Mesothelial cell of epicardium (in vitro differentiated cells): ENCODE results near the gene CEMIP2. TPM values are rescaled to one million over a fixed set of nuclear protein-coding genes. Genes with fewer than 3 reads are reported as not detected.
A peak's percentile ranks its signal among the peaks of the same experiment; 100 is the strongest.

Experiments
- DNase-seq, 2 experiments: peaks; one replicate each; pipeline ENCODE4 v3.0.0; 2021; ENCODE audit warnings: low spot score in 2 of 2; ENCODE audit not compliant: unreplicated experiment in 2 of 2
- H3K27ac Mint-ChIP-seq: 2 replicates; pipeline ENCODE4 v1.8.0; 2021; ENCODE audit warnings: mixed read lengths
- H3K27me3 Mint-ChIP-seq: 2 replicates; pipeline ENCODE4 v1.8.0; 2021; ENCODE audit warnings: low read depth, mixed read lengths
- H3K36me3 Mint-ChIP-seq: 2 replicates; pipeline ENCODE4 v1.8.0; 2021; ENCODE audit warnings: mixed read lengths
- H3K4me1 Mint-ChIP-seq: 2 replicates; pipeline ENCODE4 v1.8.0; 2021; ENCODE audit warnings: mixed read lengths
- H3K4me3 Mint-ChIP-seq: 2 replicates; pipeline ENCODE4 v1.8.0; 2021; ENCODE audit warnings: mild to moderate bottlenecking, moderate library complexity, mixed read lengths
- H3K9me3 Mint-ChIP-seq: 2 replicates; pipeline ENCODE4 v1.8.0; 2021; ENCODE audit warnings: mixed read lengths
- CTCF ChIP-seq: fragments of 200-600 bp; sonication (generic); IDR thresholded peaks from one replicate; pipeline ENCODE4 v1.5.0; 2021; ENCODE audit warnings: antibody characterized with exemption; ENCODE audit not compliant: unreplicated experiment
- total RNA-seq: library from RNA; stranded (reverse); gene quantifications from 3 replicates; pipeline ENCODE4 v1.2.1, GENCODE V29; 2021

The CEMIP2 gene
- total RNA-seq, 1 donor from 2014 or later: 122 TPM

GRCh38 chr9:71746758-71747125 lies 21.6 kb downstream of the CEMIP2 start:
- Mint-ChIP-seq H3K27ac (no peak overlapping the region), H3K9me3 (no peaks in the 10 kb centered on the region), H3K4me3 (no peak overlapping the region), H3K36me3 (peaks cover 44% of the 10 kb centered on the region), H3K27me3 (no peaks in the 10 kb centered on the region), H3K4me1 (peaks cover 35% of the 10 kb centered on the region)
- no peak for TF ChIP-seq CTCF
- no peak for DNase-seq

GRCh38 chr9:71746023-71746757 lies 22.1 kb downstream of the CEMIP2 start:
- Mint-ChIP-seq H3K36me3 (peaks cover 44% of the 10 kb centered on the region), H3K27me3 (no peaks in the 10 kb centered on the region), H3K4me1 (peaks cover 33% of the 10 kb centered on the region), H3K9me3 (no peaks in the 10 kb centered on the region), H3K4me3 (no peak overlapping the region), H3K27ac (no peak overlapping the region)
- TF ChIP-seq CTCF: no peak
- DNase-seq: no peak

- TF ChIP-seq CTCF: no peak
- Mint-ChIP-seq H3K27ac (no peak overlapping the region), H3K4me1 (peaks cover 41% of the 10 kb centered on the region), H3K4me3 (no peak overlapping the region), H3K36me3 (peaks cover 42% of the 10 kb centered on the region), H3K27me3 (no peaks in the 10 kb centered on the region), H3K9me3 (no peaks in the 10 kb centered on the region)
- DNase-seq: no peak
Measured at GRCh38 chr9:71744754-71745521, 23.4 kb downstream of the CEMIP2 start.

- peaks cover 50% of the 10 kb centered on the region for H3K4me1 Mint-ChIP-seq
- no peak for DNase-seq
- H3K9me3 Mint-ChIP-seq: no peaks in the 10 kb centered on the region
- H3K4me3 Mint-ChIP-seq: no peak overlapping the region
- no peaks in the 10 kb centered on the region for H3K27me3 Mint-ChIP-seq
- peak overlapping the region; percentile 94 for H3K27ac Mint-ChIP-seq
- peaks cover 45% of the 10 kb centered on the region for H3K36me3 Mint-ChIP-seq
- TF ChIP-seq CTCF: no peak
Measured at GRCh38 chr9:71743882-71744281, 24.4 kb downstream of the CEMIP2 start.

GRCh38 chr9:71743217-71743705 lies 25.1 kb downstream of the CEMIP2 start:
- Mint-ChIP-seq H3K27me3 (no peaks in the 10 kb centered on the region), H3K9me3 (no peaks in the 10 kb centered on the region), H3K4me1 (peaks cover 47% of the 10 kb centered on the region), H3K27ac (peak overlapping the region; percentile 94), H3K36me3 (peaks cover 42% of the 10 kb centered on the region), H3K4me3 (no peak overlapping the region)
- no peak for TF ChIP-seq CTCF
- no peak for DNase-seq
